ENCODE data around the gene MARCHF10.

Gene MARCHF10

GRCh38 chr17:62675701-62676100 lies 132.4 kb downstream of the MARCHF10 start:
- DNase-seq = no peak

- no peak for DNase-seq
Measured at GRCh38 chr17:62675260-62675659, 132.9 kb downstream of the MARCHF10 start.

- no peak for DNase-seq
Measured at GRCh38 chr17:62674841-62675240, 133.3 kb downstream of the MARCHF10 start.

GRCh38 chr17:62674363-62674739 lies 133.8 kb downstream of the MARCHF10 start:
- DNase-seq = no peak

GRCh38 chr17:62673614-62674362 lies 134.3 kb downstream of the MARCHF10 start:
- no peak for DNase-seq

GRCh38 chr17:62672957-62673356 lies 135.2 kb downstream of the MARCHF10 start:
- DNase-seq = no peak

GRCh38 chr17:62671553-62671952 lies 136.6 kb downstream of the MARCHF10 start:
- no peak for DNase-seq

GRCh38 chr17:62670202-62670821 lies 137.8 kb downstream of the MARCHF10 start:
- no peak for DNase-seq

- no peak for DNase-seq
Measured at GRCh38 chr17:62668091-62668804, 139.9 kb downstream of the MARCHF10 start.

- no peak for DNase-seq
Measured at GRCh38 chr17:62666801-62667591, 141.1 kb downstream of the MARCHF10 start.

GRCh38 chr17:62666061-62666800 lies 141.9 kb downstream of the MARCHF10 start:
- DNase-seq = no peak

GRCh38 chr17:62665599-62665998 lies 142.5 kb downstream of the MARCHF10 start:
- no peak for DNase-seq

GRCh38 chr17:62664336-62665120 lies 143.6 kb downstream of the MARCHF10 start:
- DNase-seq = no peak

- no peak for DNase-seq
Measured at GRCh38 chr17:62663304-62663703, 144.8 kb downstream of the MARCHF10 start.

GRCh38 chr17:62662855-62663254 lies 145.3 kb downstream of the MARCHF10 start:
- DNase-seq = no peak

- no peak for DNase-seq
Measured at GRCh38 chr17:62661337-62661736, 146.8 kb downstream of the MARCHF10 start.

- DNase-seq = no peak
Measured at GRCh38 chr17:62660629-62661118, 147.4 kb downstream of the MARCHF10 start.

- no peak for DNase-seq
Measured at GRCh38 chr17:62658136-62658920, 149.8 kb downstream of the MARCHF10 start.

GRCh38 chr17:62657690-62658089 lies 150.4 kb downstream of the MARCHF10 start:
- no peak for DNase-seq

GRCh38 chr17:62657145-62657665 lies 150.9 kb downstream of the MARCHF10 start:
- DNase-seq = no peak
